GM19043 (cell line): Measurements from ENCODE around the gene GLIS2.

Experiments
- ATAC-seq: cut with Tn5 transposase; IDR thresholded peaks from one replicate; pipeline ENCODE4 v1.9.1; 2021; ENCODE audit warnings: low read depth; ENCODE audit not compliant: unreplicated experiment

Gene GLIS2

GRCh38 chr16:4319454-4320421 is 3.9 kb downstream of the GLIS2 start:
- ATAC-seq, result no peak

- no peak for ATAC-seq
These were observed 4.8 kb downstream of the GLIS2 start for GRCh38 chr16:4320571-4321137.

DNA sequence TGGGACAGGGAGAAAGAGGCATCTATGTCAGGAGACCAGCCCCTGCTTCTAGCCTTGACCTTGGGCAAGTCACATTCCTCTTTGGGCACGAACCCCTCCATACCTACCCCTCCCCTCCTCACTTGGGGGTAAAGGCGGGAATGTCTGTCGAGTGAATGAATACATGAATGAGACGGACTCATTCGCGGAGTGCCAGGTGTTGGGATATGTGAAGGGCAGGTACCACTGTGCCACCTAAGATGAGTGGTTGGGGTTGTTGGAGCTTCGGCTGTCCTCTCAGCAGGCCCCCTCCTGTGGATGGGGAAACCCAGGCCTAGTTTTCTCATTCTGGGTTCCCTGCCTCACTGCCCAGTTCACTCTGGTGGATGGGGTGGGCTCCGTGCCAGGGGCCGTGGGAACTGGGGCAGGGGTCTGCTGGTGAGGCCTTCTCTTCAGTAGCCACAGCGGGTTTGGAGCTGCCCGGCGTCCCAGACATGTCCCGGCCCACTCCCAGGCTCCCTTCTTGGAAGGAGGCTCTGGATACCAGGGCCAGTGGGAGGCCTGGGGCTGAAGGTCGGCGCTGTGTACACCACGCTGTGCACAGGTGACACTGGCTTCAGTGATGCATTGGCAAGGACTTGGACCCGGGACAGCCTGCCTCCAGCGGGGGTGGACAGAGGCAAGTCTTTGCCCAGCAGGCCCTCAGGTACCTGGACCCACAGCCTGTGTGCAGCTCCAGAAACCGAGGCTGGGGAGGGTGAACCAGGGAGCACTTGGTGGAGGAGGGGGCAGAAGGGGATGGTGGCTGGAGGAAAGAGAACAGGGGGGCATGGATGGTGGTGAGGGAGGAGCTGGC is 5.6 kb downstream of the GLIS2 start:
- ATAC-seq, result no peak

DNA sequence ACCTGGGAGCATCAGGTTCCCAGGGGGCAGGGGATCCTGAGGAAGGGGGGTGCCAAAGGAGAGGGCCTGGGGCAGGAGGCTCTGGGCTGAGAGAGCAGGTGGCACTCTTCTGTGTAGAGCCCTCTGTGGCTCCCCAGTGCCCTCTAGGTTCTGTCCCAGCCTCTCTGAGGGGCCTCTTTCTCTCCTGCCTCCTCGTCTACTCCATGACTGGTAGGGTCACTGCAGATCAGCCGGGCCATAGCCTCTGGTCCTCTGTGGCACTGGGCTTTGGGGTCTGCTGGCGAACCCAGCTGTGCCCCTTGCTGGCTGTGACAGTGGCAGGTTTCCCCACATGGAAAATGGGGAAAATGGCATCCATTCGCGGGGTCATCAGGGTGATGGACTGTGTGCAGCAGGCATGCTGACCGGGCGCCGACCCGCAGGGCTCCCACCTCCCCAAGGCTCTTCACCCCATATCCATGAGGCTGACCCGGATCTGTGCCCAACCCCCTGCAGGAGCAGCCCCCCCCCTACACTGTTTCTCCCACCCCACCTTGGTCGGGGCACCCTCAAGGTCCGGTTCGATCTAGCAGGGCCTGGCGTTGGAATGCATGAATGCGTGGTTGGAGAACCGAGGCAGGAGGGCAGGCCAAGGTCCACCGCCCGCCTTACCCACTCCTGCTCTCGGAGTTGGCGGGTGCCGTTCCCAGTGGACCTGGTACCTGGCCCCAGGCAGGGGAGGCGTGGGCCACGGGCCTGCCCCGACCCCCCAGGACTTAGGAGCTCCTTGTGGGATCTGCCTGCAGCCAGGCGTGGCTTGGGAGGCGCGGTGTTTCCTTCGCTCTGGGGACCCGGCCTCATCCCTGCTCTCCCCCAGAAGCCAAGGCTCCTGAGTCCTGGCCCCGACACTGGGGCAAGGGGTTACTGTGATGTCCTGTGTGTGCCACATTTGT is 6.5 kb downstream of the GLIS2 start:
- ATAC-seq, result no peak

DNA sequence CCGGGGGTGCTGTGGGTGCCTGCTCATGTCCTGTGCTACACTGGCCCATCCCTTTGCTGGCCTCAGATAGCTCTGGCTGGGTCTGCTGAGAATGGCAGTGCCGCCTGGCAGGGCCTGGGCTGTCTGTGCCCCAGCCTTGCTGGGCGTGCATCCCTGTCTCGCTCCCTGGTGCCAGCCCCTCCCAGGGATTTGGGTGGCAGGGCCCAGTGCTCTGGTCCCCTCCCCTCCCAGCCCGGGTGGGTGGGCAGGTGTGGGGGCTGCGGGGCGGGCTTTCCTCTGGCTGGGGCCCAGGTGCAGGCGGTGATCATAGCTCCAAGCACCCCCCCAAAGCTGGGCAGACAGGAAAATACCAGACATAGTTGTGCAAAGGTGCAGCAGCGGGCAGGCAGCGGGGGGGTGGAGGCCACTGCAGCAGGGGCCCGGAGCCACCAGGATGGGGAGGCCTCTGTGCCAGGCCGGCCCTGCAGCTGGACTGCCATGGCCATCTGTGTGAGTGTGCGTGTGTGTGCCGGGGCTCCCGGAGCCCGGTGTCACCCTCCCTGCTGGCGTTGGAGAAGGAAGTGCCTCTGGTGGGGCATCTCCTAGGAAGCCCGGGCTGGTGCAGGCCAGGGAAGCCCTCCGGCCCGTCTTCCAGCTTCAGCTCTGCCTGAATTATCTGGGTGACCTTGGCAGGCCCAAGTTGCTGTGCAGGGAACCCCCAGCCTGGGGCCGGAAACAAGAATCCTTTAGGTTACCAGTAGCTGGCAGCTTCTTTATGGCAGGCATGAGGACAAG is 7.4 kb downstream of the GLIS2 start:
- ATAC-seq, result no peak

- no peak for ATAC-seq
These were observed 8.1 kb downstream of the GLIS2 start for GRCh38 chr16:4323845-4324488.

- no peak for ATAC-seq
These were observed 8.8 kb downstream of the GLIS2 start for GRCh38 chr16:4324492-4325252.

GRCh38 chr16:4325253-4325758 is 9.4 kb downstream of the GLIS2 start:
- no peak for ATAC-seq

DNA sequence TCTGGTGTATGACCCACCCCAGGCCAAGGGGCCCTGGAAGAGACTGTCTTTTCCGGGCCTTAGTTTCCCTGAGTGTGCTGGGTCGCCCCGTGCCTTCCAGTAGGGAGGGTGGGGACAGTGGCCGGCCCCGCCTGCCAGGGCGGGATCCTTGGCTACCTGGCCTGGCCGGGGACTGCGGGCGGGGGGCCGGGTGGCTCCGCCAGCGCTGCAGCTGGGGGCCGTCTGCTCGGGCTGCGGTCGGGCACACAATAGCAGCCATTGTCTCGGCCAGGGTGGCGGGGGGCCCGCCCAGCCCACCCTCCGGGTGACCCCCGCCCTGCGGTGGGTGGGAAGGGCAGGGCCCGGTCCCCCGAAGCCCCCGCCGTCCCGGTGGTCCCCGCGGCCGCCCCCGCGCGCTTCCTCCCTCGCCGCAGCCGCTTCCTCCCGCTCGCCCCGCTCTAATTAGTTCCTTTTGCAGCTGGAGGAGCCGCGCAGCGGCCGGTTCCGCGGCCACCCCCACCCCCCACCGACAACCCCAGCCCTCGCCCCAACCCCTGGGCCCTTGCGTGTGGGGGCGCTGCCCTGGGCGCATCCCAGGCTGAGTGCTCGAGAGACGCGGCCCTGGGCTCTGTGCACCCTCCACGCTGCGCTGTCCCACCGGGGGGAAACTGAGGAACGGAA is 11.6 kb downstream of the GLIS2 start:
- ATAC-seq, result no peak

GRCh38 chr16:4328046-4328781 is 12.3 kb downstream of the GLIS2 start:
- no peak for ATAC-seq

DNA sequence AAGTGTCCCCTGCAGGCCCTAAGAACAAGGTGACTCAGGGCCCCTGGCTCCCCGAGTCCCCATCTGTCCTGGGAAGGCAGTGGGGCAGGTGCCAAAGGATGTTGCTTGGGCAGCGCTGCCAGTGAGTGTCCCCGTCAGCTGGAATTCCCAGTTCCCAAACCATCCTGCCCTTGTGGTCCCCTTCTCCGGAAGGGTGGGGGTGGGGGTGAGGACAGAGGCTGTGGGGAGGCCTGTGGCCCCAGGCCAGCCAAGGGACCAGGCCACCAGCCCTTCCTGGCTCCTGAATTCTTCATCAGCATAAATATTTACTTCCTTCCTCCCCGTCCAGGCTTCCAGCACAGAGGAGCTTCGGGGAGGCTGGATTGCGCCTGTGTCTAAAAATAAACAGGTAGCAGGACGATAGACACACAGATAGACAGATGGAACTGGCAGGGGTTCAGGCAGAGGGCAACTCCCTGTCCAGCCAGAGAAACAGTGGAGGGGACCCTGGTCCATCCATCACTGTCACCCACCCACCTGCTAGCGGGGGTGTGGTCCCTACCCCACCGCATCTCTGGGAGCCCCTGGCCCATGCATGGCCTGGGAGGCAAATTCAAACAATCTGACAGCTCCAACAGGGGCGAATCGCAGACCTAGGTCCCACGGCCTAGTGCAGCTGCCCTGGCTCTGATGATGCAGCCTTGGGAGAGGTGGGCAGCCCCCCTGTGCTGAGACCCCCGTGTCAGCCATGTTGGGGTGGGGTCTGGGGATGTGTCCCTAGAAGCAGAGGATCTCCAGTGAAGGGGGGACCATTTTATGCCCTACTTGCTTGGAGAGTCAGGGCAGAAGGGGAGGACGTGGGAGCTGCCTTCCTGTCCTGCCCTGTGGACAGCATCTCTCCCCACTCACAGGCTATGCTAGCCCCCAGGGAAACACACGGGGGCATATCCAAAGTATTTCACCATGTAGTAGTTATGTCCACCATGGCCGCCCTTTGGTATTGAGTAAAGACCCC is 13.2 kb downstream of the GLIS2 start:
- no peak for ATAC-seq

GRCh38 chr16:4330277-4330874 is 14.5 kb downstream of the GLIS2 start:
- ATAC-seq, result no peak

GRCh38 chr16:4332083-4332482 is 16.2 kb downstream of the GLIS2 start:
- no peak for ATAC-seq

DNA sequence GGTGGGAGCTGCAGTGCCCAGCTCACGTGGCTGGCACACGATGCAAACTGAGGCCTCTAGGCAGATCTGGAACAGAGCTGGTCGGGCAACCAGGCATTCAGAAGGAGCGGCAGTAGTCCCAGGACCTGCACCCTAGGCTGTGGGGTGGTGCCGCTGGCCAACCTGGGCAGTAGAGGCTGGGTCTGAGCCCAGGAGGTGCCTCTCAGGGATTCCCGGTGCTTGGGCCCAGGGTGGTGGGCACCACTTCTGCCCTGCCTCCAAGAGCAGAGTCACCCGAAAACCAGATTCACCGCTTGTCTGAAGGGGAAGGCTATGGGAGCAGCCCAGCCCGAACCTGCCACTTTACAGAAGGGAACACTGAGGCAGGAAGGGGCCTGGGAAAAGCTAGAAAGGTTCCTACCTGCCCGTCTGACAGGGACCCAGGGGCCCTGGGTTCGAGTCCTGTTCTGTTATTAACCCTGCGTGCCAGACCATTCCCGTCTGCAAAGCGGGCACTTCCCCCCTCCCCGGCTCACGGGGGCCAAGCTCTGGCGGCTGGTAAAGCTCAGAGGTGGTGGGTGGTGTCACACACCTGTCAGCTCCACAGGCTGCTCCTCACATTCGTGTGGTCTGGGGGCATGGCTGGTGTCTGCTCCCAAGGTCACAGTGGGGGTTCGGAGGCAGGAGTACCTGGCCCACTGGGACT is 16.9 kb downstream of the GLIS2 start:
- ATAC-seq, result no peak

GRCh38 chr16:4333308-4333638 is 17.4 kb downstream of the GLIS2 start:
- no peak for ATAC-seq
